DOHH2 (cell line): ENCODE data around the gene G2E3.

Source experiments
- CTCF ChIP-seq: fragments of 200-600 bp; sonication (generic); IDR thresholded peaks from one replicate; pipeline ENCODE4 v1.5.1; 2014; ENCODE audit warnings: antibody characterized with exemption, mild to moderate bottlenecking, low read depth, low read length; ENCODE audit not compliant: poor library complexity, severe bottlenecking
- EZH2phosphoT487 ChIP-seq: fragments of 200-600 bp; sonication (generic); IDR thresholded peaks from 2 replicates; pipeline ENCODE4 v1.6.1; 2017; ENCODE audit warnings: borderline replicate concordance, mild to moderate bottlenecking, antibody characterized with exemption, low read length, moderate library complexity, mixed read lengths

- TF ChIP-seq CTCF (no peak), EZH2phosphoT487 (no peak)
These were observed 44.4 kb downstream of the G2E3 start for GRCh38 chr14:30603402-30603801.
